ENCODE data around the gene CNTN5.

DNA sequence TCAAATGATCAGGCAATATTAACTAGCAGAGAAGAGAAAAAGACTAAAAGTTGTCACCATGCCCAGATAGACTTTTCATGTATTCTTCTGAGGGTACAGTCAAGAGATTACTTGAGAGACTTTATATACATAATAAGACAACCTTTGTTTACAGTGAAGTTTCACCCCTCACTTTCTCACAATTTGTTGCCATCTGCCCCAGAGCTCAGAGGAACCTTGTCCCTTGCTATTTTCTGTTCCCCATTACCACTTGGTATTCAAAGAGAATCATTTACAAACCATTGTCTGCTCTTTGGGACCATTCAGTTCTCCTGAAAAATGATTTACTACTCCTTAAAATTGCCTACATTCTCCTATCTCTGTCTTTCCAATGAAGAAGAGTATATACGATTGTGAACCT, 544.6 kb downstream of the CNTN5 start:
- TF ChIP-seq, protein P1, sequence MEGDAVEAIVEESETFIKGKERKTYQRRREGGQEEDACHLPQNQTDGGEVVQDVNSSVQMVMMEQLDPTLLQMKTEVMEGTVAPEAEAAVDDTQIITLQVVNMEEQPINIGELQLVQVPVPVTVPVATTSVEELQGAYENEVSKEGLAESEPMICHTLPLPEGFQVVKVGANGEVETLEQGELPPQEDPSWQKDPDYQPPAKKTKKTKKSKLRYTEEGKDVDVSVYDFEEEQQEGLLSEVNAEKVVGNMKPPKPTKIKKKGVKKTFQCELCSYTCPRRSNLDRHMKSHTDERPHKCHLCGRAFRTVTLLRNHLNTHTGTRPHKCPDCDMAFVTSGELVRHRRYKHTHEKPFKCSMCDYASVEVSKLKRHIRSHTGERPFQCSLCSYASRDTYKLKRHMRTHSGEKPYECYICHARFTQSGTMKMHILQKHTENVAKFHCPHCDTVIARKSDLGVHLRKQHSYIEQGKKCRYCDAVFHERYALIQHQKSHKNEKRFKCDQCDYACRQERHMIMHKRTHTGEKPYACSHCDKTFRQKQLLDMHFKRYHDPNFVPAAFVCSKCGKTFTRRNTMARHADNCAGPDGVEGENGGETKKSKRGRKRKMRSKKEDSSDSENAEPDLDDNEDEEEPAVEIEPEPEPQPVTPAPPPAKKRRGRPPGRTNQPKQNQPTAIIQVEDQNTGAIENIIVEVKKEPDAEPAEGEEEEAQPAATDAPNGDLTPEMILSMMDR (optimal IDR thresholded peaks at IDR 0.05 in 1 of 3, IDR thresholded peaks at IDR 0.05 in 1 of 3, conservative IDR thresholded peaks at IDR 0.05 in 1 of 3; ENCODE audit: extremely low read depth in 1 of 3, insufficient read depth in 2 of 3, low read length in 3 of 3), result no peak
- TF ChIP-seq EZH2 (IDR thresholded peaks at IDR 0.05; ENCODE audit: low read length), result no peak
